ENCODE data around the gene NAXD. TPM values are rescaled to one million over a fixed set of nuclear protein-coding genes. Genes with fewer than 3 reads are reported as not detected.

The NAXD gene
- total RNA-seq, 1 experiment from 2014 or later: 32.1 TPM

DNA sequence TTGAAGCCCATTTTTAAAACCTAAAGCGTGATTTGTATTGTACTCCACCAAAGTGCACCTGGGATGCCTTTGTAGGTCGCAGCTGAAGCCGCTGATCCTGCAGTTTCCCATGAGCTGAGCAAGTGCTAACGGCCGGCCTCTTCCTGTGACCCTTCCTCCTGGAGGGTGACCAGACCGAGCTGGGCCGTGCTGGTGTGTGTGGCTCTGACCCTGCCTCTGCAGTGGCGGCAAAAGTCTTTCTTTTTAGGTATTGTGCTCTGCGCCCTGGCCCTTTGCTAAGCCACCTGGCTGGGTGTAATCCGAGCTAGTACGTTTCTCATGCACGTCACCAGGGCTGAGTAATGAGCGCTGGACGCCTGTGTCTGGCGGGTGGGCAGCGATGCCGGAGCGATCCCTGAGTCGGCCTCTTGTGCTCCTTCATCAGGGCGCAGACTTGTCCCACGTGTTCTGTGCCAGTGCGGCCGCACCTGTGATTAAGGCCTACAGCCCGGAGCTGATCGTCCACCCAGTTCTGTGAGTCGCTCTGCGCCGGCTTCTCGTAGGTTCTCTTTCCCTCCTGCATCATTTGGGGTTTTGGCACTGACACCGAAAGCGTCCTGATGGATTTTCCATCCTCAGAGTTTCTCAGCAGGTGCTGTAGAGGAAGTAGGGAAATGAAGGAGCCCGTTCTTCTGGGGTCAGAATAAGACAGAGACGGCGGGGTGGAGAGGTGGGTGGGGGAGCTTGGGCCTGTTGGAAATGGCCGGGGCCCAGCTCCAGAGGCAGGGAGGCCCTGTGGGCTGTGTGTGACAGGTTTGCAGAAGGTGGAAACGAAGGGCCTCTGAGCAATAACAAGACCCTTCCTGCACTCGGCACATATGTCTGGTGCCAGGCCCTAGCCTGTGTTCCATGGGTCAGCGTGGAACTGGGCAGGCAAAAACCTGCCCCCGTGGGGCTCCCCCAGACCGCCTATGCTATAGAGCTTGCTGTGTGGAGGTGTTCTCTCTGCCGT, 9.7 kb downstream of the NAXD start:
- ChIA-PET RAD21 (ENCODE audit: low non-redundant PET in 1 of 2, low total read pairs in 2 of 2, uncharacterized antibody in 2 of 2, unreplicated experiment in 2 of 2) (no interaction called here), POLR2A (interaction anchor here (1.1 kb wide), 1 partner anchor 10 kb away, joined by 3 read pairs; the partner anchor contains the start of gene NAXD)

More for the DNA sequence above, 9.7 kb downstream of the NAXD start:
- Histone ChIP-seq H3K4me3 (replicated peaks in 1 of 2; ENCODE audit: low read depth in 1 of 2, low read length in 2 of 2) (no peak overlapping the region), H3K9ac (ENCODE audit: low read length) (no peak overlapping the region), H3K9me2 (ENCODE audit: insufficient read depth) (no peaks in the 10 kb centered on the region), H3K4me1 (ENCODE audit: control insufficient read depth in 1 of 2, insufficient read depth in 2 of 2, low read length in 2 of 2) (no peaks in the 10 kb centered on the region), H3K4me2 (ENCODE audit: low read length) (no peak overlapping the region), H3K36me3 (ENCODE audit: control insufficient read depth in 1 of 2, insufficient read depth in 2 of 2, low read length in 2 of 2) (peaks cover 15 to 17% of the 10 kb centered on the region in 2 experiments; a peak in 3 of 4 replicates), H3K27me3 (ENCODE audit: insufficient read depth, low read length) (no peaks in the 10 kb centered on the region), H2AFZ (ENCODE audit: low read depth, low read length, poor library complexity, severe bottlenecking) (no peak overlapping the region), H3K9me3 (ENCODE audit: control insufficient read depth in 1 of 2, insufficient read depth in 1 of 2, low read depth in 1 of 2, low read length in 2 of 2) (no peaks in the 10 kb centered on the region), H3K79me2 (ENCODE audit: insufficient read depth, low read length) (peaks cover 100% of the 10 kb centered on the region), H4K20me1 (ENCODE audit: insufficient read depth) (peaks cover 14% of the 10 kb centered on the region; the same call in 1 of the 2 replicates), H3K27ac (ENCODE audit: low read depth, low read length) (no peak overlapping the region)
- TF ChIP-seq, protein P1, sequence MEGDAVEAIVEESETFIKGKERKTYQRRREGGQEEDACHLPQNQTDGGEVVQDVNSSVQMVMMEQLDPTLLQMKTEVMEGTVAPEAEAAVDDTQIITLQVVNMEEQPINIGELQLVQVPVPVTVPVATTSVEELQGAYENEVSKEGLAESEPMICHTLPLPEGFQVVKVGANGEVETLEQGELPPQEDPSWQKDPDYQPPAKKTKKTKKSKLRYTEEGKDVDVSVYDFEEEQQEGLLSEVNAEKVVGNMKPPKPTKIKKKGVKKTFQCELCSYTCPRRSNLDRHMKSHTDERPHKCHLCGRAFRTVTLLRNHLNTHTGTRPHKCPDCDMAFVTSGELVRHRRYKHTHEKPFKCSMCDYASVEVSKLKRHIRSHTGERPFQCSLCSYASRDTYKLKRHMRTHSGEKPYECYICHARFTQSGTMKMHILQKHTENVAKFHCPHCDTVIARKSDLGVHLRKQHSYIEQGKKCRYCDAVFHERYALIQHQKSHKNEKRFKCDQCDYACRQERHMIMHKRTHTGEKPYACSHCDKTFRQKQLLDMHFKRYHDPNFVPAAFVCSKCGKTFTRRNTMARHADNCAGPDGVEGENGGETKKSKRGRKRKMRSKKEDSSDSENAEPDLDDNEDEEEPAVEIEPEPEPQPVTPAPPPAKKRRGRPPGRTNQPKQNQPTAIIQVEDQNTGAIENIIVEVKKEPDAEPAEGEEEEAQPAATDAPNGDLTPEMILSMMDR (IDR thresholded peaks at IDR 0.05 in 2 of 3, conservative IDR thresholded peaks at IDR 0.05 in 1 of 3; ENCODE audit: borderline replicate concordance in 1 of 3, insufficient read depth in 1 of 3, low read depth in 2 of 3, low read length in 2 of 3): no peak
- no peak for TF ChIP-seq SRF (IDR thresholded peaks at IDR 0.05; ENCODE audit: low read depth)
- no peak for TF ChIP-seq POLR2A (IDR thresholded peaks at IDR 0.05; ENCODE audit: borderline replicate concordance, extremely low read depth, insufficient read depth, insufficient read length)
- TF ChIP-seq ELF1 (IDR thresholded peaks at IDR 0.05; ENCODE audit: borderline replicate concordance, low read depth): no peak
- TF ChIP-seq POLR2AphosphoS5 (IDR thresholded peaks at IDR 0.05; ENCODE audit: low read depth, low read length): no peak
- TF ChIP-seq, protein P2, sequence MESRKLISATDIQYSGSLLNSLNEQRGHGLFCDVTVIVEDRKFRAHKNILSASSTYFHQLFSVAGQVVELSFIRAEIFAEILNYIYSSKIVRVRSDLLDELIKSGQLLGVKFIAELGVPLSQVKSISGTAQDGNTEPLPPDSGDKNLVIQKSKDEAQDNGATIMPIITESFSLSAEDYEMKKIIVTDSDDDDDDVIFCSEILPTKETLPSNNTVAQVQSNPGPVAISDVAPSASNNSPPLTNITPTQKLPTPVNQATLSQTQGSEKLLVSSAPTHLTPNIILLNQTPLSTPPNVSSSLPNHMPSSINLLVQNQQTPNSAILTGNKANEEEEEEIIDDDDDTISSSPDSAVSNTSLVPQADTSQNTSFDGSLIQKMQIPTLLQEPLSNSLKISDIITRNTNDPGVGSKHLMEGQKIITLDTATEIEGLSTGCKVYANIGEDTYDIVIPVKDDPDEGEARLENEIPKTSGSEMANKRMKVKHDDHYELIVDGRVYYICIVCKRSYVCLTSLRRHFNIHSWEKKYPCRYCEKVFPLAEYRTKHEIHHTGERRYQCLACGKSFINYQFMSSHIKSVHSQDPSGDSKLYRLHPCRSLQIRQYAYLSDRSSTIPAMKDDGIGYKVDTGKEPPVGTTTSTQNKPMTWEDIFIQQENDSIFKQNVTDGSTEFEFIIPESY (IDR thresholded peaks at IDR 0.05; ENCODE audit: extremely low read depth, insufficient replicate concordance, low read length): no peak
- TF ChIP-seq YY1 (IDR thresholded peaks at IDR 0.05; ENCODE audit: extremely low read depth, insufficient replicate concordance, low read depth, low read length): no peak
- TF ChIP-seq CEBPB (IDR thresholded peaks at IDR 0.05; ENCODE audit: low read depth): no peak
- TF ChIP-seq RAD21 (IDR thresholded peaks at IDR 0.05; ENCODE audit: low read depth): no peak
- no peak for TF ChIP-seq REST (IDR thresholded peaks at IDR 0.05; ENCODE audit: low read depth)
- no peak for TF ChIP-seq JUND (IDR thresholded peaks at IDR 0.05)
- no peak for TF ChIP-seq EGR1 (IDR thresholded peaks at IDR 0.05; ENCODE audit: low read depth)
- no peak for TF ChIP-seq TCF7L2 (IDR thresholded peaks at IDR 0.05; ENCODE audit: borderline replicate concordance, extremely low read depth, insufficient read depth, insufficient read length)
- no peak for TF ChIP-seq SIN3A (IDR thresholded peaks at IDR 0.05; ENCODE audit: low read depth)
- intact Hi-C loops (cut with micrococcal nuclease): no loop called here
- BruUV-seq (replicated peaks): no TSS peak
- no peak for ATAC-seq
- CTCF ChIA-PET: no interaction called here
- DNase-seq (ENCODE audit: low read depth, low spot score): no peak

All from HCT116 (cell line).